Activated naive CD4-positive, alpha-beta T cell treated with Interleukin-2 at 50 U/mL for 16 hours (primary cell): ENCODE measurements around the gene TPBGL.

Experiments used
- DNase-seq: peaks from one replicate; pipeline ENCODE4 v3.0.0-alpha.2; 2020

The TPBGL gene

GRCh38 chr11:75246671-75247350, 6.2 kb downstream of the TPBGL start:
- DNase-seq, result no peak

GRCh38 chr11:75248924-75249256, 8.3 kb downstream of the TPBGL start:
- DNase-seq, result no peak

GRCh38 chr11:75249704-75250103, 9.1 kb downstream of the TPBGL start:
- no peak for DNase-seq

DNA sequence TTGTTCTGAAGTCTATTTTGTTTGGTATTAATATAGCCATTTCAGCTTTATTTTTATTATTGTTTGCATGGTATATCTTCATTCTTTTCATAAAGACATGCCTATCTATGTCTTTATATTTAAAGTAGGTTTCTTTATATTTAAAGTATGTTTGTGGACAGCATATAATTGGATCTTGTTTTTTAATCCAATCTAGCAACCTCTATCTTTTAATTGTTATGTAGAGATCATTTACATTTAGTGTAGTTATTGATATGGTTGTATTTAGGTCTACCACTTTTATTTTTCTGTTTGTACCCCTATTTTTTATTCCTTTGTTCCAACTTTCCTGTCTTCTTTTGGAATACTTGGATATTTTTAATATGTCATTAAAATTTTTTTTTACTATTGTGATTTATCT, 13.8 kb downstream of the TPBGL start:
- no peak for DNase-seq

- no peak for DNase-seq
Measured at GRCh38 chr11:75260396-75261170, 20.0 kb downstream of the TPBGL start.

GRCh38 chr11:75261902-75262361, 21.4 kb downstream of the TPBGL start:
- DNase-seq, result no peak

DNA sequence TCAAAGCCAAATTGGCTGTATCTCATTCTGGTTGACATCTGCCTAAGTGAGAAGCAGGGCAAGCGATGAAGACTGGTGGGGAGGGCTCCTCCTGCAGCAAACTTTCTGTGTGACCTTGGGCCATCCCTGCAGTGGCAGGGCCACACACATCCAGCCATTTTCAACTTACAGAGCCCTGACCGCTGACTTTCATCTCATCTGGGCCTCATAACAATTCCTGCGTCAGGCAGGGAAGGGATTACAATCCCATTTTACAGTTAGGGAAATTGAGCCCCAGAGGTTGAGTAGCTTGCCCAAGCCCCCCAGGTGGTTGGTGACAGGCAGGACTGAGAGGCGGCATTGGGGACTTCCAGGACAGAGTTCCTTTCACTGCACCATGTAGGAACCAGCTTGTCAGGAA, 21.9 kb downstream of the TPBGL start:
- DNase-seq, result no peak

GRCh38 chr11:75262961-75263852, 22.6 kb downstream of the TPBGL start:
- DNase-seq, result no peak

GRCh38 chr11:75263944-75264349, 23.4 kb downstream of the TPBGL start:
- DNase-seq, result no peak

GRCh38 chr11:75264356-75264755, 23.8 kb downstream of the TPBGL start:
- no peak for DNase-seq

- DNase-seq, result no peak
Measured at GRCh38 chr11:75264971-75265370, 24.4 kb downstream of the TPBGL start.

DNA sequence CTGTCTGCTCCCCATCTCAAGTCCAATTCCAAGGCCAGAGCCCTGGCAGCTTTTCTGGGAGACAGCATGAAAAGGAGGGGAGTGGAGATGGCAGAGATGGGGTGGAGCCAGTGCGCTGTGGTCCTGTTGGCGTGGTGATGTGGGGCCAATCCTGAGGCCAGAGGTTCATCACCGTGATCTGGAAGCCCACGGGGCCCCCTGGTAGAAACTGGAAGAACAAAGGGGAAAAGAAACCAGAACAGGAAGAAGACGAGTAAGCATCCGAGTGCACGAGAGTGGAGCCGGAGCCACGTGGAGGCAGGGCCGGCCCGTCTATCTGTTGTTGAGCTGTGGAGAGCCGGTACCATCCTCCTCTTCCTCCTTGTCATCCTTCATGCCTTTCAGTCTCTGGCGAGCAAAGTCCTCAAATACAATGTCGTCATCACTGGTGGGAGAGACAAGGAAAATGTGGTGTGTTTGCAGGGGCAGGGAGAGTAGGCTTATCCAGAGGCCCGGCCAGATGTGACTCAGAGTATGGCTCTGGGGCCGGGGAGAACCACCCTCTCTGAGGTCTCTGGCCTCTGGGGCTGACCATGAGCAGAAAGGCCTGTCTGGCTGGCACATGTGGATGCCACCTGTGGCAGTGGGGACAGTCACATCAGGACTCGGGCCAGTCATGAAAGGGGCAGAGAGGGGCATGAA, 25.4 kb downstream of the TPBGL start:
- no peak for DNase-seq

GRCh38 chr11:75267171-75267970, 26.8 kb downstream of the TPBGL start:
- no peak for DNase-seq

DNA sequence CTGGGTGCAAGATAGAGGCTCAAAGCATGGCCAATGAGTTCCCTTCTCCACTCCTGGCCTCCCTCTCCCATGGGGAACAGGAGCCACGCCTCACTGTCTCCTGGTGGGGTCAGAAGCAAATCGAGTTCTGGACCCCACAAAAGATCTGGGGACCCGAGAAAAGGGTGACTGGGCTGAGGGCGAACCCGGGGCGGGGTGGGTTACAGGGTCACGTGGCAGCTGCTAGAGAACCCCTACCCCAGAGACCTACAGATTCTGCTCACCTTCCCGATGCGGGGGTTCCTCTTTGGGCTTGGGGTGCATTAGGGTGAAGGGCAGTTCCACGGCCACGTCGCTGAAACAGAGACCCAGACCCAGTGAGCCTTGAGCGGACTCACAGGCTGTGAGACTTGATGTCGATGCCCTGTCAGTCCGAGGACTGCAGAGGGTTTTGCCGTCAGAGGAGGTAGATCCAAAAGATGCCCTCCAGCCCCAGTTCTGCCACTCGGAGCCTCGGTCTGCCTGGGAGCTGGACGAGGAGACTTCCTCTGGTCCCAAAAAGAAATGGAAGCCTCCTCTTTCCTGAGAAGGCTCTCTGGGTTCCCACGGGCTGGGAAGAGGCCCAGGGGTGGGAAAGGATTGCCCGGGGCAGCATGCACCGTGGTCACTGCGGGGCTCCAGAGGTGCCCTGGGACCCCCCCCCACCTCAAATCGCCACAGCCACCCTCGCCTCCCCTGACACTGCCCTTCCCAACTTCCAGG, 28.2 kb downstream of the TPBGL start:
- DNase-seq, result no peak

- DNase-seq, result no peak
Measured at GRCh38 chr11:75269367-75269660, 28.7 kb downstream of the TPBGL start.

- DNase-seq, result no peak
Measured at GRCh38 chr11:75269896-75270295, 29.3 kb downstream of the TPBGL start.

DNA sequence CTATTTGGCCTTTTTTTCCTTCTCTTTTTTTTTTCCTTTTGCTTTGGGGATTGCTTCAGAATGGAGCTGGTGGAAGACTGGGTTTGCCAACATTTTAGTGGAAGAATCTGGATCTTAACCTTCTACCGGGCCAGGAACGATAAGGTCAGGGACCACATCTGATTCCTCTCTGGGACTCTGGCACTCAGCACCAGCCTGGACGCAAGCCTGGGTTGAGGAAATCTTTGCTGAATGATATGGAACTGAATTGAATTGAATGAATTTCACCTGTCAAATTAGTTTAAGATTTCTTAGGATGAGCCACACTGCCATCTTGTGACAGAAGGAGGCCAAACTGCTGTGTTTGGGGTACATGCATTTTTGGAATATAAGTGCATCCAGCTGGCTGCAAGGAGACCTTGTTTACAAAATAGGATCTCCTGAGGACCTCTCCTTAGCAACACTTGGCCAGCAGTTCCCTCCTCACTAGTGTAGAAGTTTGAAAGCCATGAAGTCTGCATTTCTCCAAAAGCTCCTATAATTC, 30.4 kb downstream of the TPBGL start:
- no peak for DNase-seq

- no peak for DNase-seq
Measured at GRCh38 chr11:75271730-75272129, 31.2 kb downstream of the TPBGL start.

GRCh38 chr11:75272391-75272790, 31.8 kb downstream of the TPBGL start:
- DNase-seq, result no peak

GRCh38 chr11:75272821-75273301, 32.3 kb downstream of the TPBGL start:
- no peak for DNase-seq
